WTC11 (cell line): ENCODE measurements around the gene GLYATL2. TPM values are rescaled to one million over a fixed set of nuclear protein-coding genes. Genes with fewer than 3 reads are reported as not detected.

Experiments used
- ATAC-seq: fragments of 200-7000 bp; cut with Tn5 transposase; 2 replicates; pipeline ENCODE4 v1.10.0; 2021; ENCODE audit warnings: mild to moderate bottlenecking, moderate library complexity
- CTCF ChIA-PET: fragments of 300-600 bp; sonication (Branson Sonifier 250); formaldehyde crosslinking; loops from one replicate; lab custom pipeline; 2021; ENCODE audit warnings: antibody characterized with exemption; lab: Charles Lee
- POLR2A ChIA-PET: fragments of 350-600 bp; sonication (Branson Sonifier 250); formaldehyde crosslinking; loops from one replicate; lab custom pipeline; 2021; ENCODE audit warnings: antibody characterized with exemption; lab: Charles Lee
- DNase-seq: peaks from one replicate; pipeline ENCODE4 v3.0.0; 2021; ENCODE audit warnings: low spot score
- H3K27ac Mint-ChIP-seq: 2 replicates; pipeline ENCODE4 v1.8.0; 2021; ENCODE audit warnings: mixed read lengths
- H3K27me3 Mint-ChIP-seq: 2 replicates; pipeline ENCODE4 v1.8.0; 2021; ENCODE audit warnings: low read depth, mild to moderate bottlenecking, moderate library complexity, mixed read lengths
- H3K36me3 Mint-ChIP-seq: 2 replicates; pipeline ENCODE4 v1.8.0; 2021; ENCODE audit warnings: mixed read lengths
- H3K4me1 Mint-ChIP-seq: 2 replicates; pipeline ENCODE4 v1.8.0; 2022; ENCODE audit warnings: mixed read lengths
- H3K4me3 Mint-ChIP-seq: 2 replicates; pipeline ENCODE4 v1.8.0; 2021; ENCODE audit warnings: mild to moderate bottlenecking, moderate library complexity, mixed read lengths
- H3K9me3 Mint-ChIP-seq: 2 replicates; pipeline ENCODE4 v1.8.0; 2021; ENCODE audit warnings: mixed read lengths
- CREM ChIP-seq: sonication (generic); formaldehyde crosslinking; IDR thresholded peaks from 2 replicates; pipeline ENCODE4 v1.8.1; 2022; ENCODE audit warnings: mild to moderate bottlenecking, missing genetic modification reagents, moderate library complexity
- E2F4 ChIP-seq: sonication (generic); formaldehyde crosslinking; IDR thresholded peaks from 2 replicates; pipeline ENCODE4 v1.8.1; 2022; ENCODE audit warnings: low read depth, mild to moderate bottlenecking, moderate library complexity, missing genetic modification reagents, borderline replicate concordance
- ESRRA ChIP-seq: sonication (generic); formaldehyde crosslinking; IDR thresholded peaks from 2 replicates; pipeline ENCODE4 v1.8.1; 2022; ENCODE audit warnings: mild to moderate bottlenecking, missing genetic modification reagents, borderline replicate concordance
- HMGA2 ChIP-seq: fragments of 250-450 bp; sonication (Bioruptor Pico); IDR thresholded peaks from 2 replicates; pipeline ENCODE4 v1.4.0; 2021; ENCODE audit warnings: mild to moderate bottlenecking, moderate library complexity
- HMGXB4 ChIP-seq: sonication (generic); formaldehyde crosslinking; IDR thresholded peaks from 2 replicates; pipeline ENCODE4 v1.8.1; 2023; ENCODE audit warnings: mild to moderate bottlenecking, moderate library complexity, missing genetic modification reagents
- JAZF1 ChIP-seq: fragments of 250-450 bp; sonication (Bioruptor Pico); IDR thresholded peaks from 2 replicates; pipeline ENCODE4 v1.9.0; 2021; ENCODE audit warnings: moderate library complexity, mild to moderate bottlenecking, inconsistent platforms
- MLX ChIP-seq: sonication (generic); formaldehyde crosslinking; IDR thresholded peaks from 2 replicates; pipeline ENCODE4 v1.8.1; 2023; ENCODE audit warnings: mild to moderate bottlenecking, missing genetic modification reagents, moderate library complexity
- NFATC4 ChIP-seq: fragments of 250-450 bp; sonication (Bioruptor Pico); IDR thresholded peaks from 2 replicates; pipeline ENCODE4 v1.9.0; 2021; ENCODE audit warnings: mild to moderate bottlenecking
- NR1H2 ChIP-seq: sonication (generic); formaldehyde crosslinking; IDR thresholded peaks from 2 replicates; pipeline ENCODE4 v1.9.0; 2021; ENCODE audit warnings: mild to moderate bottlenecking, moderate library complexity, missing genetic modification reagents
- NR3C1 ChIP-seq: sonication (generic); formaldehyde crosslinking; conservative IDR thresholded peaks from 2 replicates; pipeline ENCODE4 v1.8.1; 2023; ENCODE audit warnings: low read depth, mild to moderate bottlenecking, missing genetic modification reagents
- RORB ChIP-seq: fragments of 250-450 bp; sonication (Bioruptor Pico); IDR thresholded peaks from 2 replicates; pipeline ENCODE4 v1.9.0; 2021; ENCODE audit warnings: mild to moderate bottlenecking
- ZBTB43 ChIP-seq: sonication (generic); formaldehyde crosslinking; IDR thresholded peaks from 2 replicates; pipeline ENCODE4 v1.8.1; 2023; ENCODE audit warnings: mild to moderate bottlenecking, missing genetic modification reagents
- ZNF317 ChIP-seq: sonication (generic); formaldehyde crosslinking; IDR thresholded peaks from 2 replicates; pipeline ENCODE4 v1.8.1; 2023; ENCODE audit warnings: low read depth, mild to moderate bottlenecking, moderate library complexity, missing genetic modification reagents, borderline replicate concordance
- ZNF416 ChIP-seq: fragments of 250-450 bp; sonication (Bioruptor Pico); IDR thresholded peaks from 2 replicates; pipeline ENCODE4 v1.9.0; 2021; ENCODE audit warnings: mild to moderate bottlenecking, inconsistent platforms
- total RNA-seq: library from RNA; stranded (reverse); gene quantifications from 3 replicates; pipeline ENCODE4 v1.2.3, GENCODE V29; 2021
- TF ChIP-seq, protein P1 (sequence below): sonication (generic); formaldehyde crosslinking; IDR thresholded peaks from 2 replicates; pipeline ENCODE4 v1.8.0; 2023; ENCODE audit warnings: mild to moderate bottlenecking, missing genetic modification reagents
- TF ChIP-seq, protein P2 (sequence below): fragments of 250-450 bp; sonication (Bioruptor Pico); IDR thresholded peaks from 2 replicates; pipeline ENCODE4 v1.9.0; 2021; ENCODE audit warnings: mild to moderate bottlenecking
- TF ChIP-seq, protein P3 (sequence below): fragments of 250-450 bp; sonication (Bioruptor Pico); IDR thresholded peaks from 2 replicates; pipeline ENCODE4 v1.9.0; 2021; ENCODE audit warnings: moderate library complexity, mild to moderate bottlenecking, inconsistent platforms, borderline replicate concordance
- TF ChIP-seq, protein P4 (sequence below): sonication (generic); formaldehyde crosslinking; IDR thresholded peaks from 2 replicates; pipeline ENCODE4 v1.8.1; 2023; ENCODE audit warnings: mild to moderate bottlenecking, missing genetic modification reagents, moderate library complexity

The GLYATL2 gene
- total RNA-seq, 1 experiment from 2014 or later = 0.20 TPM

GRCh38 chr11:58887452-58887851, 42.9 kb upstream of the GLYATL2 start:
- peaks cover 45% of the 10 kb centered on the region for H3K9me3 Mint-ChIP-seq
- no peak for TF ChIP-seq NR3C1
- TF ChIP-seq, protein P1, sequence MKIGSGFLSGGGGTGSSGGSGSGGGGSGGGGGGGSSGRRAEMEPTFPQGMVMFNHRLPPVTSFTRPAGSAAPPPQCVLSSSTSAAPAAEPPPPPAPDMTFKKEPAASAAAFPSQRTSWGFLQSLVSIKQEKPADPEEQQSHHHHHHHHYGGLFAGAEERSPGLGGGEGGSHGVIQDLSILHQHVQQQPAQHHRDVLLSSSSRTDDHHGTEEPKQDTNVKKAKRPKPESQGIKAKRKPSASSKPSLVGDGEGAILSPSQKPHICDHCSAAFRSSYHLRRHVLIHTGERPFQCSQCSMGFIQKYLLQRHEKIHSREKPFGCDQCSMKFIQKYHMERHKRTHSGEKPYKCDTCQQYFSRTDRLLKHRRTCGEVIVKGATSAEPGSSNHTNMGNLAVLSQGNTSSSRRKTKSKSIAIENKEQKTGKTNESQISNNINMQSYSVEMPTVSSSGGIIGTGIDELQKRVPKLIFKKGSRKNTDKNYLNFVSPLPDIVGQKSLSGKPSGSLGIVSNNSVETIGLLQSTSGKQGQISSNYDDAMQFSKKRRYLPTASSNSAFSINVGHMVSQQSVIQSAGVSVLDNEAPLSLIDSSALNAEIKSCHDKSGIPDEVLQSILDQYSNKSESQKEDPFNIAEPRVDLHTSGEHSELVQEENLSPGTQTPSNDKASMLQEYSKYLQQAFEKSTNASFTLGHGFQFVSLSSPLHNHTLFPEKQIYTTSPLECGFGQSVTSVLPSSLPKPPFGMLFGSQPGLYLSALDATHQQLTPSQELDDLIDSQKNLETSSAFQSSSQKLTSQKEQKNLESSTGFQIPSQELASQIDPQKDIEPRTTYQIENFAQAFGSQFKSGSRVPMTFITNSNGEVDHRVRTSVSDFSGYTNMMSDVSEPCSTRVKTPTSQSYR (CRISPR knock-in tag) = no peak
- no peak for TF ChIP-seq E2F4 (CRISPR knock-in tag)
- no peak for TF ChIP-seq HMGXB4 (CRISPR knock-in tag)
- TF ChIP-seq MLX (CRISPR knock-in tag) = no peak
- no peak for TF ChIP-seq JAZF1 (CRISPR knock-in tag)
- TF ChIP-seq CREM (CRISPR knock-in tag) = no peak
- no peak for TF ChIP-seq ZNF317 (CRISPR knock-in tag)
- TF ChIP-seq HMGA2 (CRISPR knock-in tag) = no peak
- TF ChIP-seq ESRRA = no peak
- TF ChIP-seq RORB (CRISPR knock-in tag) = no peak
- no peak for TF ChIP-seq ZNF416 (CRISPR knock-in tag)
- TF ChIP-seq, all 79 proteins: peak for 0
- POLR2A ChIA-PET = no interaction called here
- H3K4me3 Mint-ChIP-seq = no peak overlapping the region
- no peaks in the 10 kb centered on the region; the same call in 1 of the 2 replicates for H3K27me3 Mint-ChIP-seq
- CTCF ChIA-PET = no interaction called here
- DNase-seq = no peak
- H3K4me1 Mint-ChIP-seq = peaks cover 3% of the 10 kb centered on the region; the same call in 1 of the 2 replicates
- peaks cover 26% of the 10 kb centered on the region for H3K36me3 Mint-ChIP-seq
- no peak overlapping the region for H3K27ac Mint-ChIP-seq
- ATAC-seq = no peak

DNA sequence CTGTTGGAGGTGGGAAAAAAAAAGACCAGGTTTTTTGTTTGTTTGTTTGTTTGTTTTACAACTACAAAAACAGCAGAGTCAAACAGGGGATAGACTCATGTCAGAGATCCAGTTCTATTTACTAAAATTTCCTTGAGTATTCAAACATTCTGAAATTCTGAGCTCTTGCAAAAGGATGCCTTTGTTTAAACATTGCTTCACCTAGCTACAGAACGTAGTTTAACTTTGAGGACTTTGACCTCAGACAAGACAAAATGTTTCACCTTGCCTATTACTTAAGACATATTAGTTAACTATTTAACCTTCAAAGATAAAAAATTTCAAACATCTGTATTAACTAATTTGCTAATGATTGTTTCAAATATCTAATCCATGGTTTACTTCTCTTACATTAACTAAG, 36.1 kb upstream of the GLYATL2 start:
- no peak overlapping the region for H3K4me3 Mint-ChIP-seq
- peaks cover 12% of the 10 kb centered on the region for H3K27me3 Mint-ChIP-seq
- CTCF ChIA-PET = no interaction called here
- POLR2A ChIA-PET = no interaction called here
- peaks cover 73% of the 10 kb centered on the region for H3K36me3 Mint-ChIP-seq
- peaks cover 85% of the 10 kb centered on the region for H3K9me3 Mint-ChIP-seq
- H3K27ac Mint-ChIP-seq = no peak overlapping the region
- DNase-seq (no peak), ATAC-seq (no peak)
- no peaks in the 10 kb centered on the region for H3K4me1 Mint-ChIP-seq
- TF ChIP-seq ZBTB43 (CRISPR knock-in tag) (no peak), NFATC4 (no peak), E2F4 (CRISPR knock-in tag) (no peak), NR1H2 (CRISPR knock-in tag) (no peak)
- TF ChIP-seq, protein P2, sequence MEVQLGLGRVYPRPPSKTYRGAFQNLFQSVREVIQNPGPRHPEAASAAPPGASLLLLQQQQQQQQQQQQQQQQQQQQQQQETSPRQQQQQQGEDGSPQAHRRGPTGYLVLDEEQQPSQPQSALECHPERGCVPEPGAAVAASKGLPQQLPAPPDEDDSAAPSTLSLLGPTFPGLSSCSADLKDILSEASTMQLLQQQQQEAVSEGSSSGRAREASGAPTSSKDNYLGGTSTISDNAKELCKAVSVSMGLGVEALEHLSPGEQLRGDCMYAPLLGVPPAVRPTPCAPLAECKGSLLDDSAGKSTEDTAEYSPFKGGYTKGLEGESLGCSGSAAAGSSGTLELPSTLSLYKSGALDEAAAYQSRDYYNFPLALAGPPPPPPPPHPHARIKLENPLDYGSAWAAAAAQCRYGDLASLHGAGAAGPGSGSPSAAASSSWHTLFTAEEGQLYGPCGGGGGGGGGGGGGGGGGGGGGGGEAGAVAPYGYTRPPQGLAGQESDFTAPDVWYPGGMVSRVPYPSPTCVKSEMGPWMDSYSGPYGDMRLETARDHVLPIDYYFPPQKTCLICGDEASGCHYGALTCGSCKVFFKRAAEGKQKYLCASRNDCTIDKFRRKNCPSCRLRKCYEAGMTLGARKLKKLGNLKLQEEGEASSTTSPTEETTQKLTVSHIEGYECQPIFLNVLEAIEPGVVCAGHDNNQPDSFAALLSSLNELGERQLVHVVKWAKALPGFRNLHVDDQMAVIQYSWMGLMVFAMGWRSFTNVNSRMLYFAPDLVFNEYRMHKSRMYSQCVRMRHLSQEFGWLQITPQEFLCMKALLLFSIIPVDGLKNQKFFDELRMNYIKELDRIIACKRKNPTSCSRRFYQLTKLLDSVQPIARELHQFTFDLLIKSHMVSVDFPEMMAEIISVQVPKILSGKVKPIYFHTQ (CRISPR knock-in tag) = no peak
- TF ChIP-seq, protein P3, sequence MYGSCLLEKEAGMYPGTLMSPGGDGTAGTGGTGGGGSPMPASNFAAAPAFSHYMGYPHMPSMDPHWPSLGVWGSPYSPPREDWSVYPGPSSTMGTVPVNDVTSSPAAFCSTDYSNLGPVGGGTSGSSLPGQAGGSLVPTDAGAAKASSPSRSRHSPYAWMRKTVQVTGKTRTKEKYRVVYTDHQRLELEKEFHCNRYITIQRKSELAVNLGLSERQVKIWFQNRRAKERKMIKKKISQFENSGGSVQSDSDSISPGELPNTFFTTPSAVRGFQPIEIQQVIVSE (CRISPR knock-in tag) = no peak
- TF ChIP-seq, protein P4, sequence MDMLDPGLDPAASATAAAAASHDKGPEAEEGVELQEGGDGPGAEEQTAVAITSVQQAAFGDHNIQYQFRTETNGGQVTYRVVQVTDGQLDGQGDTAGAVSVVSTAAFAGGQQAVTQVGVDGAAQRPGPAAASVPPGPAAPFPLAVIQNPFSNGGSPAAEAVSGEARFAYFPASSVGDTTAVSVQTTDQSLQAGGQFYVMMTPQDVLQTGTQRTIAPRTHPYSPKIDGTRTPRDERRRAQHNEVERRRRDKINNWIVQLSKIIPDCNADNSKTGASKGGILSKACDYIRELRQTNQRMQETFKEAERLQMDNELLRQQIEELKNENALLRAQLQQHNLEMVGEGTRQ (CRISPR knock-in tag) = no peak
